ENCODE data around the gene COL23A1.

COL23A1 gene

GRCh38 chr5:178422400-178422775 is 167.8 kb downstream of the COL23A1 start:
- CTCF ChIA-PET = interaction anchor here (0.6 to 1.1 kb wide), 2 partner anchors 39 to 965 kb away, joined by 3 to 8 read pairs; no protein-coding TSS in a partner anchor
- Histone ChIP-seq H3K4me1 (ENCODE audit: control insufficient read depth, insufficient read depth, low read length) (no peaks in the 10 kb centered on the region), H3K27ac (ENCODE audit: extremely low read depth, low read depth, low read length) (no peak overlapping the region), H3K4me3 (ENCODE audit: low read depth, low read length) (no peak overlapping the region), H3K36me3 (ENCODE audit: control insufficient read depth in 2 of 2, insufficient read depth in 1 of 2, low read length in 2 of 2) (no peaks in the 10 kb centered on the region), H3K9me3 (ENCODE audit: control insufficient read depth, insufficient read depth, low read depth, low read length) (no peaks in the 10 kb centered on the region)
- POLR2A ChIA-PET = no interaction called here
- TF ChIP-seq ZFHX2 (tag by site-specific recombination; conservative IDR thresholded peaks at IDR 0.05) (peak; percentile 84), MYNN (tag by site-specific recombination; IDR thresholded peaks at IDR 0.05; ENCODE audit: borderline replicate concordance) (no peak), ZBTB7A (tag by site-specific recombination; IDR thresholded peaks at IDR 0.05; ENCODE audit: low read depth) (no peak), WT1 (tag by site-specific recombination; IDR thresholded peaks at IDR 0.05) (no peak), EGR2 (tag by site-specific recombination; IDR thresholded peaks at IDR 0.05; ENCODE audit: low read depth) (peak; percentile 88), ZNF701 (tag by site-specific recombination; IDR thresholded peaks at IDR 0.05) (no peak)

DNA sequence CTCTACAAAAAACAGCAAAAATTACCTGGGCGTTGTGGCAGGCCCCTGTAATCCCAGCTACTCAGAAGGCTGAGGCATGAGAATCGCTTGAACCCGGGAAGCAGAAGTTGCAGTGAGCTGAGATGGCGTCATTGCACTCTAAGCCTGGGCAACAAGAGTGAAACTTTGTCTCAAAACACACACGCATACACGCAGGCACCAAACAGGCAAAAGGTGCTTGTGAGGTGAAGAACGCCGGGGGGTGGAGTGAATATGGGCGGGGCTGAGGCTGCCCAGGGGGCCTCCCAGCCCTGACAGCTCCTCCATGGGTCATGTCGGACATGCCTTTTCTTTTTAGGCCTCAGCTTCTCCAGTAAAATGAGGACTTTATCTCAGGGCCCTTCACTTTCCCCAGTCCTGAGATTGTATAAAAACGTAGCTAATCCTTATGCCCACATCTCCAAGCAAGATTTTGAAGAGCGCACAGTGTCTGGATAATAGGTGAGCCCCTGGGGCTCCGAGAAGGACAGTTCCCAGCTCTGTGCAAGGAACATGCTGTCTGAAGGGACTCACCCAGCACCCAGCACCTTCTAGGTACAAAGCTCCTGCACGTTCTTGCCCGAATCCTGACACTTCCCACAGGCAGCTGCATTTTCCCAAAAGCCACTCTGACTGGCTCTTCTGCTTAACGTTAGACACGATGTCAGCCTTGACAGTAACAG is 168.3 kb downstream of the COL23A1 start:
- H3K4me3 ChIP-seq (ENCODE audit: low read depth, low read length) = no peak overlapping the region
- no peak overlapping the region for H3K27ac ChIP-seq (ENCODE audit: extremely low read depth, low read depth, low read length)
- TF ChIP-seq, protein P1, sequence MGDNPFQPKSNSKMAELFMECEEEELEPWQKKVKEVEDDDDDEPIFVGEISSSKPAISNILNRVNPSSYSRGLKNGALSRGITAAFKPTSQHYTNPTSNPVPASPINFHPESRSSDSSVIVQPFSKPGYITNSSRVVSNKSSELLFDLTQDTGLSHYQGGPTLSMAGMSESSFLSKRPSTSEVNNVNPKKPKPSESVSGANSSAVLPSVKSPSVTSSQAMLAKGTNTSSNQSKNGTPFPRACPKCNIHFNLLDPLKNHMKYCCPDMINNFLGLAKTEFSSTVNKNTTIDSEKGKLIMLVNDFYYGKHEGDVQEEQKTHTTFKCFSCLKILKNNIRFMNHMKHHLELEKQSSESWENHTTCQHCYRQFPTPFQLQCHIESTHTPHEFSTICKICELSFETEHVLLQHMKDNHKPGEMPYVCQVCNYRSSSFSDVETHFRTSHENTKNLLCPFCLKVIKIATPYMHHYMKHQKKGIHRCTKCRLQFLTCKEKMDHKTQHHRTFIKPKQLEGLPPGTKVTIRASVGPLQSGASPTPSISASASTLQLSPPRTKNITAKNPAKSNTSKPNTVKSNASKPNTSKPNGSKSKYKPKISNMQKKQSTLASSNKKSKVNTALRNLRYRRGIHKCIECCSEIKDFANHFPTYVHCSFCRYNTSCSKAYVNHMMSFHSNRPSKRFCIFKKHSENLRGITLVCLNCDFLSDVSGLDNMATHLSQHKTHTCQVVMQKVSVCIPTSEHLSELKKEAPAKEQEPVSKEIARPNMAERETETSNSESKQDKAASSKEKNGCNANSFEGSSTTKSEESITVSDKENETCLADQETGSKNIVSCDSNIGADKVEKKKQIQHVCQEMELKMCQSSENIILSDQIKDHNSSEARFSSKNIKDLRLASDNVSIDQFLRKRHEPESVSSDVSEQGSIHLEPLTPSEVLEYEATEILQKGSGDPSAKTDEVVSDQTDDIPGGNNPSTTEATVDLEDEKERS (tag by site-specific recombination; IDR thresholded peaks at IDR 0.05) = no peak
- TF ChIP-seq, protein P2, sequence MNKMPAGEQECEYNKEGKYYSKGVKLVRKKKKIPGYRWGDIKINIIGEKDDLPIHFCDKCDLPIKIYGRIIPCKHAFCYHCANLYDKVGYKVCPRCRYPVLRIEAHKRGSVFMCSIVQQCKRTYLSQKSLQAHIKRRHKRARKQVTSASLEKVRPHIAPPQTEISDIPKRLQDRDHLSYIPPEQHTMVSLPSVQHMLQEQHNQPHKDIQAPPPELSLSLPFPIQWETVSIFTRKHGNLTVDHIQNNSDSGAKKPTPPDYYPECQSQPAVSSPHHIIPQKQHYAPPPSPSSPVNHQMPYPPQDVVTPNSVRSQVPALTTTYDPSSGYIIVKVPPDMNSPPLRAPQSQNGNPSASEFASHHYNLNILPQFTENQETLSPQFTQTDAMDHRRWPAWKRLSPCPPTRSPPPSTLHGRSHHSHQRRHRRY (tag by site-specific recombination; IDR thresholded peaks at IDR 0.05) = no peak
- TF ChIP-seq ATF2 (tag by site-specific recombination; IDR thresholded peaks at IDR 0.05; ENCODE audit: low read depth) = no peak
- no peak for TF ChIP-seq ZNF48 (tag by site-specific recombination; IDR thresholded peaks at IDR 0.05)
- no peak for TF ChIP-seq KLF7 (tag by site-specific recombination; IDR thresholded peaks at IDR 0.05; ENCODE audit: borderline replicate concordance)
- TF ChIP-seq ZNF654 (tag by site-specific recombination; IDR thresholded peaks at IDR 0.05; ENCODE audit: low read depth) = no peak
- no peak for TF ChIP-seq ZBTB8A (tag by site-specific recombination; IDR thresholded peaks at IDR 0.05)
- no peak for TF ChIP-seq ZNF768 (tag by site-specific recombination; IDR thresholded peaks at IDR 0.05)
- no peak for TF ChIP-seq GLIS2 (tag by site-specific recombination; IDR thresholded peaks at IDR 0.05)
- TF ChIP-seq ZNF596 (tag by site-specific recombination; IDR thresholded peaks at IDR 0.05) = no peak
- TF ChIP-seq SCRT1 (tag by site-specific recombination; IDR thresholded peaks at IDR 0.05; ENCODE audit: borderline replicate concordance) = no peak
- no peak for TF ChIP-seq ZNF184 (tag by site-specific recombination; IDR thresholded peaks at IDR 0.05)
- TF ChIP-seq, protein P3, sequence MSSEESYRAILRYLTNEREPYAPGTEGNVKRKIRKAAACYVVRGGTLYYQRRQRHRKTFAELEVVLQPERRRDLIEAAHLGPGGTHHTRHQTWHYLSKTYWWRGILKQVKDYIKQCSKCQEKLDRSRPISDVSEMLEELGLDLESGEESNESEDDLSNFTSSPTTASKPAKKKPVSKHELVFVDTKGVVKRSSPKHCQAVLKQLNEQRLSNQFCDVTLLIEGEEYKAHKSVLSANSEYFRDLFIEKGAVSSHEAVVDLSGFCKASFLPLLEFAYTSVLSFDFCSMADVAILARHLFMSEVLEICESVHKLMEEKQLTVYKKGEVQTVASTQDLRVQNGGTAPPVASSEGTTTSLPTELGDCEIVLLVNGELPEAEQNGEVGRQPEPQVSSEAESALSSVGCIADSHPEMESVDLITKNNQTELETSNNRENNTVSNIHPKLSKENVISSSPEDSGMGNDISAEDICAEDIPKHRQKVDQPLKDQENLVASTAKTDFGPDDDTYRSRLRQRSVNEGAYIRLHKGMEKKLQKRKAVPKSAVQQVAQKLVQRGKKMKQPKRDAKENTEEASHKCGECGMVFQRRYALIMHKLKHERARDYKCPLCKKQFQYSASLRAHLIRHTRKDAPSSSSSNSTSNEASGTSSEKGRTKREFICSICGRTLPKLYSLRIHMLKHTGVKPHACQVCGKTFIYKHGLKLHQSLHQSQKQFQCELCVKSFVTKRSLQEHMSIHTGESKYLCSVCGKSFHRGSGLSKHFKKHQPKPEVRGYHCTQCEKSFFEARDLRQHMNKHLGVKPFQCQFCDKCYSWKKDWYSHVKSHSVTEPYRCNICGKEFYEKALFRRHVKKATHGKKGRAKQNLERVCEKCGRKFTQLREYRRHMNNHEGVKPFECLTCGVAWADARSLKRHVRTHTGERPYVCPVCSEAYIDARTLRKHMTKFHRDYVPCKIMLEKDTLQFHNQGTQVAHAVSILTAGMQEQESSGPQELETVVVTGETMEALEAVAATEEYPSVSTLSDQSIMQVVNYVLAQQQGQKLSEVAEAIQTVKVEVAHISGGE (tag by site-specific recombination; conservative IDR thresholded peaks at IDR 0.05; ENCODE audit: low read depth) = no peak
- TF ChIP-seq ZNF10 (tag by site-specific recombination; IDR thresholded peaks at IDR 0.05) = no peak
- ChIA-PET CTCF (interaction anchor here (0.6 to 1.1 kb wide), 2 partner anchors 39 to 965 kb away, joined by 3 to 8 read pairs; no protein-coding TSS in a partner anchor), POLR2A (interaction anchor here (0.5 to 0.6 kb wide), 2 partner anchors 256 to 392 kb away, joined by 3 to 5 read pairs; no protein-coding TSS in a partner anchor)
- no peaks in the 10 kb centered on the region for H3K9me3 ChIP-seq (ENCODE audit: control insufficient read depth, insufficient read depth, low read depth, low read length)
- H3K4me1 ChIP-seq (ENCODE audit: control insufficient read depth, insufficient read depth, low read length) = no peaks in the 10 kb centered on the region
- no peaks in the 10 kb centered on the region for H3K36me3 ChIP-seq (ENCODE audit: control insufficient read depth in 2 of 2, insufficient read depth in 1 of 2, low read length in 2 of 2)

Measured in HEK293 (cell line).